Measurements from ENCODE around the gene RGL2.

DNA sequence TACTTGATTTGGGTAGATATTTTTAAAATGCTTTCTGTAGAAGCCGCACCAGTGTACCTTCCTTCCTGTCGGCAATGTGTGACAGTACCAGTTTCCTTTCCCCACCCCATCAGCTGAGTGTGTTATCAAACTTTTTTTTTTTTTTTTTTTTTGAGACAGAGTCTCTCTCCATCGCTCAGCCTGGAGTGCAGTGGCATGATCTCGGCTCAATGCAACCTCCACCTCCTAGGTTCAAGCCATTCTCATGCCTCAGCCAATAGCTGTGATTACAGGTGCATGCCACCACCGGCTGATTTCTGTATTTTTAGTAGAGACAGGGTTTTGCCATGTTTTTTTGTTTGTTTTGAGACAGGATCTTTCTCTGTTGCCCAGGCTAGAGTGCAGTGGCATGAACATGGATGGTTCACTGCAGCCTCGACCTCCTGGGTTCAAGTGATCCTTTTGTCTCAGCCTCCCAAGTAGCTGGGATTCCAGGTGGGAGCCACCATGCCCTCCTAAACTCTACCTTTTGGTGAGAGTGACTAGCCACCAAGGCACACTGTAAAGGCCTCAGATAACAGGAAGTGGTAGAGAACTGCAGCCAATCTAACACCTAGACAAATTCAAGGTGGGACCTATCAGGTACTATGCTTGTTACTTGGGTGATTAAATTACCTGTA is 45.3 kb upstream of the RGL2 start:
- TF ChIP-seq, protein P1, sequence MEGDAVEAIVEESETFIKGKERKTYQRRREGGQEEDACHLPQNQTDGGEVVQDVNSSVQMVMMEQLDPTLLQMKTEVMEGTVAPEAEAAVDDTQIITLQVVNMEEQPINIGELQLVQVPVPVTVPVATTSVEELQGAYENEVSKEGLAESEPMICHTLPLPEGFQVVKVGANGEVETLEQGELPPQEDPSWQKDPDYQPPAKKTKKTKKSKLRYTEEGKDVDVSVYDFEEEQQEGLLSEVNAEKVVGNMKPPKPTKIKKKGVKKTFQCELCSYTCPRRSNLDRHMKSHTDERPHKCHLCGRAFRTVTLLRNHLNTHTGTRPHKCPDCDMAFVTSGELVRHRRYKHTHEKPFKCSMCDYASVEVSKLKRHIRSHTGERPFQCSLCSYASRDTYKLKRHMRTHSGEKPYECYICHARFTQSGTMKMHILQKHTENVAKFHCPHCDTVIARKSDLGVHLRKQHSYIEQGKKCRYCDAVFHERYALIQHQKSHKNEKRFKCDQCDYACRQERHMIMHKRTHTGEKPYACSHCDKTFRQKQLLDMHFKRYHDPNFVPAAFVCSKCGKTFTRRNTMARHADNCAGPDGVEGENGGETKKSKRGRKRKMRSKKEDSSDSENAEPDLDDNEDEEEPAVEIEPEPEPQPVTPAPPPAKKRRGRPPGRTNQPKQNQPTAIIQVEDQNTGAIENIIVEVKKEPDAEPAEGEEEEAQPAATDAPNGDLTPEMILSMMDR (IDR thresholded peaks at IDR 0.05; ENCODE audit: low read length), result no peak
- no peak for TF ChIP-seq EZH2 (IDR thresholded peaks at IDR 0.05; ENCODE audit: borderline replicate concordance, low read length)

Measured in OCI-LY1 (cell line).